GM10248 (cell line): ENCODE data around the gene NMRK1.

Source experiments
- CTCF ChIA-PET: fragments of 300-600 bp; sonication (Branson Sonifier 250); formaldehyde crosslinking; extraction: SDS; loops from one replicate; lab custom pipeline; 2021; ENCODE audit warnings: antibody characterized with exemption; lab: Yijun Ruan, JAX
- POLR2A ChIA-PET: fragments of 350-650 bp; sonication (Branson Sonifier 250); formaldehyde crosslinking; extraction: SDS; loops from one replicate; lab custom pipeline; 2020; ENCODE audit warnings: antibody characterized with exemption; lab: Yijun Ruan, JAX
- DNase-seq: peaks from one replicate; pipeline ENCODE4 v3.0.0; 2012; ENCODE audit errors: extremely low spot score
- TF ChIP-seq, protein P1 (sequence below): IDR thresholded peaks from 2 replicates; pipeline ENCODE4 v1.5.1; 2012; ENCODE audit warnings: mild to moderate bottlenecking, low read depth; ENCODE audit errors: extremely low read depth, missing control alignments, control extremely low read depth

The NMRK1 gene

DNA sequence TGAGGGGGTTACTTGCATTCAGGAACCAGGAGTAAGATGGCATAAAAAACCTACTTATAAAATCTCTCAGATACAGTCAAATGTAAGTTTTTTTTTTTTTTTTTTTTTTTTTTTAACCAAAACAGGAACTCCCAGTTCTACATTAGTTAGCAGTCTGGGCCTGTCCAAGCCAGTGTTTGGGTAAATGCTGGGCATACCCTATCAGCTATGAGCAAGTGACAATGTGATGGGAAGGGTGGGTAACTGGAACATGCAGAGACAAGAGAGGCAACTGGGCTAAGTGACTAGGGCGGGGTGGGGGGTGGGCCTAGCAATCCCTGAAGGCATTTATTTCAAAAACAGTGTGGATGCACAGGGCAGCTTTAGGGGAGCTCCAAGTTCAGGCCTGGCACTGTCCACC is 2.3 kb downstream of the NMRK1 start:
- POLR2A ChIA-PET: interaction anchor here (0.7 kb wide), 2 partner anchors 33 to 131 kb away, joined by 5 to 6 read pairs; no protein-coding TSS in a partner anchor
- CTCF ChIA-PET: interaction anchor here (1.1 to 2.3 kb wide), 6 partner anchors 8 to 311 kb away, joined by 3 to 19 read pairs (median 5); no protein-coding TSS in a partner anchor
- TF ChIP-seq, protein P1, sequence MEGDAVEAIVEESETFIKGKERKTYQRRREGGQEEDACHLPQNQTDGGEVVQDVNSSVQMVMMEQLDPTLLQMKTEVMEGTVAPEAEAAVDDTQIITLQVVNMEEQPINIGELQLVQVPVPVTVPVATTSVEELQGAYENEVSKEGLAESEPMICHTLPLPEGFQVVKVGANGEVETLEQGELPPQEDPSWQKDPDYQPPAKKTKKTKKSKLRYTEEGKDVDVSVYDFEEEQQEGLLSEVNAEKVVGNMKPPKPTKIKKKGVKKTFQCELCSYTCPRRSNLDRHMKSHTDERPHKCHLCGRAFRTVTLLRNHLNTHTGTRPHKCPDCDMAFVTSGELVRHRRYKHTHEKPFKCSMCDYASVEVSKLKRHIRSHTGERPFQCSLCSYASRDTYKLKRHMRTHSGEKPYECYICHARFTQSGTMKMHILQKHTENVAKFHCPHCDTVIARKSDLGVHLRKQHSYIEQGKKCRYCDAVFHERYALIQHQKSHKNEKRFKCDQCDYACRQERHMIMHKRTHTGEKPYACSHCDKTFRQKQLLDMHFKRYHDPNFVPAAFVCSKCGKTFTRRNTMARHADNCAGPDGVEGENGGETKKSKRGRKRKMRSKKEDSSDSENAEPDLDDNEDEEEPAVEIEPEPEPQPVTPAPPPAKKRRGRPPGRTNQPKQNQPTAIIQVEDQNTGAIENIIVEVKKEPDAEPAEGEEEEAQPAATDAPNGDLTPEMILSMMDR: no peak
- no peak for DNase-seq

DNA sequence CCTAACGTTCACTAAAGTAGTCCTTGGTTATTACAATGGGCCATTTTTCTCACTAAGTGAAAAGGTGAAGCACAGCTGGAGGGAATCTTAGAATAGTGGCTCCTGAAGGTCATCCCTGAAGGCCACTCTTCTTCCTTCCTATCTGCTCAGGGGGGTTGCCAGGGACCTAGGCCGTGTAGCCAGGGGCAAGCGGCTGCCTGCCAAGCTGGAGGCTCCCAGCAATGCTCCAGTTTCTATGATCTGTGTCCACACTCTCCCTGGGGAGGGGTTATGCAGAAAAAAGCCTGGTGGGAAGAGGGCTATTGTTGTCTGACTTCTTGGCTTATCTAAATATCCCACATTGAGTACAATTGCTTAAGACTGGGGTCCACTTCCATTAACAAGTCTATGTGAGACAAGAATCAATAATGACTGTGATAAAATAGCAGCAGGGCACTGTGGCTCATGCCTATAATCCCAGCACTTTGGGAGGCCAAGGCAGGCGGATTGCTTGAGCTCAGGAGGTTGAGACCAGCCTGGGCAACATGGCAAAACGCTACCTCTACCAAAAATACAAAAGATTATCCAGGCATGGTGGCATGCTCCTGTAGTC is 3.8 kb downstream of the NMRK1 start:
- ChIA-PET POLR2A (no interaction called here), CTCF (interaction anchor here (1.3 kb wide), 1 partner anchor 310 kb away, joined by 6 read pairs; no protein-coding TSS in a partner anchor)
- TF ChIP-seq, protein P1: no peak
- DNase-seq: no peak

DNA sequence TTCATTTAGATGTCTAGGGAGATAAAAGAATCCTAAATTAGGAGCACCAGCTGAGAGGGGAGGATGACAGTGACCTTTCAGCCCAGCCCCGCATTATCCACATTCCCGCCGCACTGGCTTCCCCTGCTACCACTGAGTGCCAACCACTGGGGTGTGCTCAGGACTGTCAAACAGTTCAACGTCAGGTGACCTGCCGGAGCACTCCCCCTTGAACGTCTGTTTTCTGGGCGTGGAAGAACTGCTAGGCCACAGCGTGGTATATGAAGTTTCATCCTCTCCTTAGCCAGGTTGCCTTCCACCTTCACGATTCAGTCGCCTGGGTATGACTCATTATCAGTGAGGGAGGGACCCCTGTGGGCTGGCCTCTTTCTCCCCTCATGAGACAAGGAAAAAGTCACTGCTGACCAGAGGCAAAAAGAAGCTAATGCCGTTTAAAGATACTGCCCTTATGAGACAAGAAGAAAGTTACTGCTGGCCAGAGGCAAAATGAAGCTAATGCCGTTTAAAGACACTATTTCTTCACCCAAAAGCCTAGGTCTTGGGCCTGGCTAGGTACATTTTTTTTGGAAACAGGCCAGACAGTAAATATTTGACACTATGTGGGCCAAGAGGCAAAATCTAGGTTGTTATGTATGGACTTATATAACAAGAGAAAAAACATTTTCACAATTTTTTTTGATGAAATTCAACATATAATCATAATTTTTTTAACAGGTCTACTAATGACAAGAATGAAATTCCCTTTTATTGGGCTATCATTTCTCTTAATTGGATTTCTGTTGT is 4.6 kb downstream of the NMRK1 start:
- CTCF ChIA-PET: interaction anchor here (1.0 to 1.3 kb wide), 3 partner anchors 30 to 312 kb away, joined by 3 to 6 read pairs (median 3); no protein-coding TSS in a partner anchor
- TF ChIP-seq, protein P1: no peak
- POLR2A ChIA-PET: no interaction called here
- no peak for DNase-seq

DNA sequence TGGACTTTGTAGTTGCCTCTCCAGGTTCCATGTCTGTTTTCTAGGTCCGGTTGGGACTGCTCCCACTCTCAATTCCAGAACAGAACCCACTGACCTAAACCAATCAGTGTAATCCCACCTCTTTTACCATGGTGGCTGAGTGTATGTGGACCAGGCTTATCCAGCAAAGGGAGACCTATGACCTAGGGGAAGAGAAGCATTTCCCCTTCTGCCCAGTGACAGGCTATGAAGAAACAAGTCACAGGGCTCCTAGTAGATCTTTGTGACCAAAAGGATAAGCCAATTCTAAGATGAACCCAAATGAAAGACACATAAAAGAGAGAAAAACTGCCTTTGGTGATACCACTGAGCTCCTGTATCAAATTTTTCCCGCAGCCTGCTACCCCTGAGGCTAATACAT is 6.3 kb downstream of the NMRK1 start:
- ChIA-PET POLR2A (no interaction called here), CTCF (interaction anchor here (3.5 kb wide), 1 partner anchor 307 kb away, joined by 25 read pairs; no protein-coding TSS in a partner anchor)
- TF ChIP-seq, protein P1: no peak
- DNase-seq: no peak

DNA sequence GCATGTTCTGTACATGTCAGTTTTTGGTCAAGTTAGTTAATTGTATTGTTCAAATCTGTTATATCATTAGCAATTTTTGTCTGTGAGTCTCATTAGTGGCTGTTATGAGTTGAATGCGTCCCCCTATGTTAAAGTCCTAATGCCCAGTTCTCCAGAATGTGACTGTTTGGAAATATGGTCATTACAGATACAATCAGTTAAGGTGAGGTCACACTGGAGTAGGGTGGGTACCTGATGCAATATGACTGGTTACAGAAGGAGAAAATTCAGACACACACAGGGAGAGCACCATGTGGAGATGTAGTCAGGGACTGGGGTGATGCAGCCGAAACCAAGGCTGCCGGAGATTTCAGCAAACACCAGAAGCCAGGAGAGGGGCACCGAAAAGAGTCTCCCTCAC is 15.1 kb downstream of the NMRK1 start:
- TF ChIP-seq, protein P1: no peak
- DNase-seq: no peak
- ChIA-PET CTCF (interaction anchor here (0.9 to 5.9 kb wide), 4 partner anchors 8 to 298 kb away, joined by 3 to 112 read pairs (median 3); partner anchors contain the start of gene CARNMT1), POLR2A (no interaction called here)

DNA sequence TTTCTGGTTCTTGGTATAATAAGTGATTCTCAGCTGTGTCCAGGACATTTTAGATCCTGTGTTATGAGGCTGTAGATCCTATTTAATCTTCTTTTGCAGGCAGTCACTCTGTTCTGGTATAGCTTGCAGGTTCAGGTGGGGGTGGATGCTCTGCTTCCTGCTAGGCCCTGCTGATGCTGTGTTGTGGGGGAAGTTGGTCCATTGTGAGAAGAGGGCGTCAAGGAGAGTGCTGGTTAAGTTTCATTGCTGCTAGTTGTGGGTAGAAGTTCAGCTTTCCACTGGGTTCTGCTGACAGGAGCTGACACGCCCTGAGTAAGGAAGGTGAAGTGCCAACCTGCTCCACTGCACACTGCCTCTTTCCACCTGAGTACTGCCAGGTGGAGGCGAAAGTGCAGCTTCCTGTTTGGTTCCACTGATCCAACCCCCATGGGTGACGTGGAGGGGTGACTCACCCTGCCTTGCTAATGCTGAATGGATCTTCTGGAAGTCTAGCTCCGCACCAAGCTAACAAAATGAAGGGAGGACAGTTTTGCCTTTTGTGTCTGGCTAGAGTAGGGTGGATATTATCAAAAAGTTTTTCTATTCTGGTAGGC is 16.3 kb downstream of the NMRK1 start:
- CTCF ChIA-PET: interaction anchor here (0.9 to 1.8 kb wide), 5 partner anchors 9 to 297 kb away, joined by 3 to 6 read pairs (median 5); partner anchors contain the start of gene CARNMT1
- TF ChIP-seq, protein P1: no peak
- no peak for DNase-seq
- POLR2A ChIA-PET: no interaction called here
